Liver (tissue), 9 donors: Measurements from ENCODE around the gene NFKB2. TPM values are rescaled to one million over a fixed set of nuclear protein-coding genes. Genes with fewer than 3 reads are reported as not detected.

ENCODE experiments used
- DNase-seq: peaks from one replicate; pipeline ENCODE4 v3.0.0-alpha.2; 2017; ENCODE audit warnings: low spot score
- H3K27ac ChIP-seq, 2 donors: one replicate each; pipeline ENCODE4 v1.7.0; 2013; ENCODE audit warnings: inconsistent platforms in 2 of 2, low read length in 2 of 2, control low read depth in 1 of 2, low read depth in 1 of 2, mild to moderate bottlenecking in 1 of 2
- H3K27me3 ChIP-seq, 4 donors: one replicate each; pipeline versions ENCODE4 v1.6.1 to v1.7.0; 2013; ENCODE audit warnings: low read length in 3 of 4, inconsistent platforms in 1 of 4, mild to moderate bottlenecking in 1 of 4, moderate library complexity in 1 of 4; ENCODE audit not compliant: control insufficient read depth in 4 of 4, insufficient read depth in 4 of 4
- H3K36me3 ChIP-seq, 4 donors: one replicate each; pipeline versions ENCODE4 v1.6.1 to v1.7.0; 2013; ENCODE audit warnings: low read length in 3 of 4, mild to moderate bottlenecking in 3 of 4, low read depth in 1 of 4, moderate library complexity in 1 of 4; ENCODE audit not compliant: control insufficient read depth in 4 of 4, insufficient read depth in 3 of 4
- H3K4me1 ChIP-seq, 4 donors: one replicate each; pipeline versions ENCODE4 v1.6.1 to v1.7.0; 2013; ENCODE audit warnings: low read length in 3 of 4, mild to moderate bottlenecking in 3 of 4, moderate library complexity in 1 of 4; ENCODE audit not compliant: control insufficient read depth in 4 of 4, insufficient read depth in 4 of 4
- H3K4me3 ChIP-seq, 3 donors: one replicate each; pipeline versions ENCODE4 v1.6.1 to v1.7.0; 2013; ENCODE audit warnings: low read length in 3 of 3, control low read depth in 1 of 3, low read depth in 1 of 3, mild to moderate bottlenecking in 1 of 3
- H3K9ac ChIP-seq, 2 donors: one replicate each; pipeline ENCODE4 v1.7.0; 2013; ENCODE audit warnings: low read length in 2 of 2, mild to moderate bottlenecking in 2 of 2, moderate library complexity in 2 of 2, control low read depth in 1 of 2, low read depth in 1 of 2
- H3K9me3 ChIP-seq, 4 donors: one replicate each; pipeline versions ENCODE4 v1.6.1 to v1.7.0; 2013; ENCODE audit warnings: low read length in 3 of 4; ENCODE audit not compliant: control insufficient read depth in 4 of 4
- EGR1 ChIP-seq, 2 donors: IDR thresholded peaks; 2 replicates each; pipeline ENCODE4 v1.6.1; 2016 to 2018; ENCODE audit warnings: antibody characterized with exemption in 2 of 2, low read depth in 2 of 2
- FOXA1 ChIP-seq: IDR thresholded peaks from 2 replicates; pipeline ENCODE4 v1.6.1; 2016; ENCODE audit warnings: antibody characterized with exemption
- FOXA2 ChIP-seq: IDR thresholded peaks from 2 replicates; pipeline ENCODE4 v1.6.1; 2016; ENCODE audit warnings: antibody characterized with exemption
- HNF4A ChIP-seq, 2 donors: conservative IDR thresholded peaks; 2 replicates each; pipeline ENCODE4 v1.6.1; 2016; ENCODE audit warnings: antibody characterized with exemption in 2 of 2, mild to moderate bottlenecking in 2 of 2
- HNF4G ChIP-seq: IDR thresholded peaks from 2 replicates; pipeline ENCODE4 v1.6.1; 2016; ENCODE audit warnings: antibody characterized with exemption
- JUND ChIP-seq, 2 donors: IDR thresholded peaks; 2 replicates each; pipeline ENCODE4 v1.6.1; 2016; ENCODE audit warnings: antibody characterized with exemption in 2 of 2
- MAX ChIP-seq: IDR thresholded peaks from 2 replicates; pipeline ENCODE4 v1.6.1; 2016; ENCODE audit warnings: antibody characterized with exemption
- RAD21 ChIP-seq, 2 donors: IDR thresholded peaks; 2 replicates each; pipeline ENCODE4 v1.6.1; 2016; ENCODE audit warnings: antibody characterized with exemption in 2 of 2, mild to moderate bottlenecking in 2 of 2
- RXRA ChIP-seq, 2 donors: IDR thresholded peaks; 2 replicates each; pipeline ENCODE4 v1.6.1; 2017 to 2018; ENCODE audit warnings: antibody characterized with exemption in 2 of 2, mild to moderate bottlenecking in 1 of 2
- SP1 ChIP-seq: IDR thresholded peaks from 2 replicates; pipeline ENCODE4 v1.6.1; 2018; ENCODE audit warnings: antibody characterized with exemption, mild to moderate bottlenecking
- TAF1 ChIP-seq: conservative IDR thresholded peaks from 2 replicates; pipeline ENCODE4 v1.6.1; 2016; ENCODE audit warnings: antibody characterized with exemption, mild to moderate bottlenecking
- WGBS: extraction: QIAGEN DNeasy Blood & Tissue Kit; methylation state at CpG from one replicate; pipeline ENCODE4 v1.1.7; 2013; 5-methylcytosine and 5-hydroxymethylcytosine counted together
- polyA plus RNA-seq, 2 donors: library from polyadenylated mRNA; stranded (reverse) in 1 of 2; unstranded in 1 of 2; fragments of 200-250 nt in 1 of 2; fragments of >200 nt in 1 of 2; fragmentation: Nextera tagmentation in 1 of 2; extraction: Ambion mirVana in 1 of 2; gene quantifications; one replicate each; pipeline versions ENCODE4 v1.2.1 to v1.2.3, GENCODE V29; 2013 to 2015
- total RNA-seq, 2 donors: library from RNA; depleted of rRNA; stranded (reverse); fragments of >200 nt; gene quantifications; one replicate each; pipeline ENCODE4 v1.2.3, GENCODE V29; 2014
- TF ChIP-seq, protein P1 (sequence below): fragments of 150-350 bp; IDR thresholded peaks from 2 replicates; pipeline ENCODE4 v1.5.1; 2017; ENCODE audit warnings: improper control_type of control experiment, low read depth, low read length; ENCODE audit not compliant: missing input control
- TF ChIP-seq, protein P2 (sequence below): IDR thresholded peaks from 2 replicates; pipeline ENCODE4 v1.6.1; 2016; ENCODE audit warnings: antibody characterized with exemption
- TF ChIP-seq, protein P3 (sequence below): IDR thresholded peaks from 2 replicates; pipeline ENCODE4 v1.6.1; 2016; ENCODE audit warnings: antibody characterized with exemption
- TF ChIP-seq, protein P4 (sequence below): IDR thresholded peaks from 2 replicates; pipeline ENCODE4 v1.6.1; 2016; ENCODE audit warnings: antibody characterized with exemption, mild to moderate bottlenecking
- donor health status: healthy.
- donor health status: healthy.
- donor health status: healthy.
- donor health status: healthy.
- donor health status: healthy.

NFKB2 gene
- total and polyA plus RNA-seq, 4 donors: 1.8 to 8.5 (median 7.1) TPM

- H3K9ac ChIP-seq: no peak overlapping the region
- no peak for TF ChIP-seq FOXA2
- TF ChIP-seq RXRA (IDR thresholded peaks at IDR 0.05): no peak
- no peak for TF ChIP-seq RAD21 (IDR thresholded peaks at IDR 0.05)
- TF ChIP-seq EGR1 (IDR thresholded peaks at IDR 0.05; ENCODE audit: low read depth in 2 of 2): no peak
- TF ChIP-seq TAF1: no peak
- TF ChIP-seq MAX: no peak
- no peak for TF ChIP-seq HNF4A (conservative IDR thresholded peaks at IDR 0.05)
- TF ChIP-seq, protein P1, sequence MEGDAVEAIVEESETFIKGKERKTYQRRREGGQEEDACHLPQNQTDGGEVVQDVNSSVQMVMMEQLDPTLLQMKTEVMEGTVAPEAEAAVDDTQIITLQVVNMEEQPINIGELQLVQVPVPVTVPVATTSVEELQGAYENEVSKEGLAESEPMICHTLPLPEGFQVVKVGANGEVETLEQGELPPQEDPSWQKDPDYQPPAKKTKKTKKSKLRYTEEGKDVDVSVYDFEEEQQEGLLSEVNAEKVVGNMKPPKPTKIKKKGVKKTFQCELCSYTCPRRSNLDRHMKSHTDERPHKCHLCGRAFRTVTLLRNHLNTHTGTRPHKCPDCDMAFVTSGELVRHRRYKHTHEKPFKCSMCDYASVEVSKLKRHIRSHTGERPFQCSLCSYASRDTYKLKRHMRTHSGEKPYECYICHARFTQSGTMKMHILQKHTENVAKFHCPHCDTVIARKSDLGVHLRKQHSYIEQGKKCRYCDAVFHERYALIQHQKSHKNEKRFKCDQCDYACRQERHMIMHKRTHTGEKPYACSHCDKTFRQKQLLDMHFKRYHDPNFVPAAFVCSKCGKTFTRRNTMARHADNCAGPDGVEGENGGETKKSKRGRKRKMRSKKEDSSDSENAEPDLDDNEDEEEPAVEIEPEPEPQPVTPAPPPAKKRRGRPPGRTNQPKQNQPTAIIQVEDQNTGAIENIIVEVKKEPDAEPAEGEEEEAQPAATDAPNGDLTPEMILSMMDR: no peak
- TF ChIP-seq, protein P2, sequence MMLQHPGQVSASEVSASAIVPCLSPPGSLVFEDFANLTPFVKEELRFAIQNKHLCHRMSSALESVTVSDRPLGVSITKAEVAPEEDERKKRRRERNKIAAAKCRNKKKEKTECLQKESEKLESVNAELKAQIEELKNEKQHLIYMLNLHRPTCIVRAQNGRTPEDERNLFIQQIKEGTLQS: no peak
- TF ChIP-seq HNF4G: no peak
- no peak for TF ChIP-seq FOXA1
- TF ChIP-seq, protein P3, sequence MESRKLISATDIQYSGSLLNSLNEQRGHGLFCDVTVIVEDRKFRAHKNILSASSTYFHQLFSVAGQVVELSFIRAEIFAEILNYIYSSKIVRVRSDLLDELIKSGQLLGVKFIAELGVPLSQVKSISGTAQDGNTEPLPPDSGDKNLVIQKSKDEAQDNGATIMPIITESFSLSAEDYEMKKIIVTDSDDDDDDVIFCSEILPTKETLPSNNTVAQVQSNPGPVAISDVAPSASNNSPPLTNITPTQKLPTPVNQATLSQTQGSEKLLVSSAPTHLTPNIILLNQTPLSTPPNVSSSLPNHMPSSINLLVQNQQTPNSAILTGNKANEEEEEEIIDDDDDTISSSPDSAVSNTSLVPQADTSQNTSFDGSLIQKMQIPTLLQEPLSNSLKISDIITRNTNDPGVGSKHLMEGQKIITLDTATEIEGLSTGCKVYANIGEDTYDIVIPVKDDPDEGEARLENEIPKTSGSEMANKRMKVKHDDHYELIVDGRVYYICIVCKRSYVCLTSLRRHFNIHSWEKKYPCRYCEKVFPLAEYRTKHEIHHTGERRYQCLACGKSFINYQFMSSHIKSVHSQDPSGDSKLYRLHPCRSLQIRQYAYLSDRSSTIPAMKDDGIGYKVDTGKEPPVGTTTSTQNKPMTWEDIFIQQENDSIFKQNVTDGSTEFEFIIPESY: no peak
- H3K4me3 ChIP-seq: peak overlapping the region in 1 of 3 donors; percentile 53
- peaks cover 2 to 8% (median 5%) of the 10 kb centered on the region in 4 donors for H3K4me1 ChIP-seq
- peaks cover 0 to 25% (median 6%) of the 10 kb centered on the region in 4 donors for H3K27me3 ChIP-seq
- WGBS: 66% methylated on average over 14 of the region's 14 CpGs
- no peaks in the 10 kb centered on the region for H3K36me3 ChIP-seq
- no peak overlapping the region for H3K27ac ChIP-seq
- DNase-seq: no peak
- no peaks in the 10 kb centered on the region for H3K9me3 ChIP-seq
Measured at GRCh38 chr10:102408131-102408727, 12.7 kb downstream of the NFKB2 start.

DNA sequence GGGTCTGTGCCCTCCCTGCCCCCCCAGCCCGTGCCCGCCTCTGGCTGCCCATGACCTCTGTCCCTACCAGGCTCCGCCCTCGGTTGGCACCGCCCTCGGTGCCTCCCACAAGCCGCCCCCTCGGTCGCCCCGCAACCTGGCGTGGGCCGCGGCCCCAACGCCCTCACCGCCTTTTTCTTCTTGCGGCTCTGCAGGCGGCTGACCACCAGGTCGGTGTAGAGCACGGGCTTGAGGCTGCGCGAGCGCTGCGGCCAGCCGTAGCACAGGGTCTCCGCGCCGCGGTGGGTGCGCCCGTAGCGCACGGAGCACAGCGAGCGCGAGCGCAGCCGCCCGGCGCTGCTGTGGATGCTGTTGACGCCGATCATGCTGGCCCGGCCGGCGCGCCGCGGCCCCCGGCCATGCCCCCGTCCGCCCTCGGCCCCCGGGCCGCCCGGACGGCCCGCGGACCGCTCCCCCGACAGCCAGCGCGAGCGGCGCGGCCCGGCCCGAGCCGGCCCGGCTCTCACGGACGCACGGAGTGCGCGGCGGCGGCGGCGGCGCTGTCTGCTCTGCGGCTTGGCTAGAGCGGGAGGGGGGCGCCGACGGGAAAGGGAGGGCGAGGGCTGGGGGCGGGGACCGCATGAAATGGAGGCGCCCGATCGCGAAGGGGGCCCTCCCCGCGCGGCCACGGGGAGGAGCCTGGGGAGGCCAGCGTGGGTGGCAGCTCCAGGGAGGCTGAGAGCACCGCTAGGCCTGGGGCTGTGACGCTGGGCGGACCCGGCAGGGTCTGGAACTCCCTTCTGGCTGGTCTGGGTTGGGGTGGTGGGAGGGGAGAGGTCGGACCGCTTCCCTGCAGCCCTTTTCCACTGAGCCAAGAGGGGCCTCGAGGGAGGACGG lies 13.5 kb downstream of the NFKB2 start:
- Histone ChIP-seq H3K27me3 (peaks cover 0 to 25% (median 6%) of the 10 kb centered on the region in 4 donors), H3K4me3 (peak overlapping the region in 1 of 3 donors; percentile 53), H3K9ac (no peak overlapping the region), H3K36me3 (no peaks in the 10 kb centered on the region), H3K27ac (no peak overlapping the region), H3K4me1 (peaks cover 2 to 8% (median 5%) of the 10 kb centered on the region in 4 donors), H3K9me3 (no peaks in the 10 kb centered on the region)
- 2% methylated on average over 103 of the region's 103 CpGs for WGBS
- no peak for DNase-seq
- TF ChIP-seq, protein P3: no peak
- TF ChIP-seq TAF1 (no peak), RXRA (IDR thresholded peaks at IDR 0.05) (no peak), SP1 (no peak), MAX (no peak), HNF4G (no peak), JUND (IDR thresholded peaks at IDR 0.05) (no peak), FOXA2 (no peak)
- TF ChIP-seq, protein P2: no peak
- TF ChIP-seq, protein P4, sequence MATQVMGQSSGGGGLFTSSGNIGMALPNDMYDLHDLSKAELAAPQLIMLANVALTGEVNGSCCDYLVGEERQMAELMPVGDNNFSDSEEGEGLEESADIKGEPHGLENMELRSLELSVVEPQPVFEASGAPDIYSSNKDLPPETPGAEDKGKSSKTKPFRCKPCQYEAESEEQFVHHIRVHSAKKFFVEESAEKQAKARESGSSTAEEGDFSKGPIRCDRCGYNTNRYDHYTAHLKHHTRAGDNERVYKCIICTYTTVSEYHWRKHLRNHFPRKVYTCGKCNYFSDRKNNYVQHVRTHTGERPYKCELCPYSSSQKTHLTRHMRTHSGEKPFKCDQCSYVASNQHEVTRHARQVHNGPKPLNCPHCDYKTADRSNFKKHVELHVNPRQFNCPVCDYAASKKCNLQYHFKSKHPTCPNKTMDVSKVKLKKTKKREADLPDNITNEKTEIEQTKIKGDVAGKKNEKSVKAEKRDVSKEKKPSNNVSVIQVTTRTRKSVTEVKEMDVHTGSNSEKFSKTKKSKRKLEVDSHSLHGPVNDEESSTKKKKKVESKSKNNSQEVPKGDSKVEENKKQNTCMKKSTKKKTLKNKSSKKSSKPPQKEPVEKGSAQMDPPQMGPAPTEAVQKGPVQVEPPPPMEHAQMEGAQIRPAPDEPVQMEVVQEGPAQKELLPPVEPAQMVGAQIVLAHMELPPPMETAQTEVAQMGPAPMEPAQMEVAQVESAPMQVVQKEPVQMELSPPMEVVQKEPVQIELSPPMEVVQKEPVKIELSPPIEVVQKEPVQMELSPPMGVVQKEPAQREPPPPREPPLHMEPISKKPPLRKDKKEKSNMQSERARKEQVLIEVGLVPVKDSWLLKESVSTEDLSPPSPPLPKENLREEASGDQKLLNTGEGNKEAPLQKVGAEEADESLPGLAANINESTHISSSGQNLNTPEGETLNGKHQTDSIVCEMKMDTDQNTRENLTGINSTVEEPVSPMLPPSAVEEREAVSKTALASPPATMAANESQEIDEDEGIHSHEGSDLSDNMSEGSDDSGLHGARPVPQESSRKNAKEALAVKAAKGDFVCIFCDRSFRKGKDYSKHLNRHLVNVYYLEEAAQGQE: no peak
- TF ChIP-seq, protein P1: no peak
